HUDEP-2 (cell line): ENCODE results near the gene ACVRL1.

ENCODE experiments used
- DNase-seq, 76 experiments: peaks; one replicate each; lab custom pipeline; 2025; ENCODE audit not compliant: unreplicated experiment in 76 of 76; lab: John Stamatoyannopoulos, UW

Gene ACVRL1

DNA sequence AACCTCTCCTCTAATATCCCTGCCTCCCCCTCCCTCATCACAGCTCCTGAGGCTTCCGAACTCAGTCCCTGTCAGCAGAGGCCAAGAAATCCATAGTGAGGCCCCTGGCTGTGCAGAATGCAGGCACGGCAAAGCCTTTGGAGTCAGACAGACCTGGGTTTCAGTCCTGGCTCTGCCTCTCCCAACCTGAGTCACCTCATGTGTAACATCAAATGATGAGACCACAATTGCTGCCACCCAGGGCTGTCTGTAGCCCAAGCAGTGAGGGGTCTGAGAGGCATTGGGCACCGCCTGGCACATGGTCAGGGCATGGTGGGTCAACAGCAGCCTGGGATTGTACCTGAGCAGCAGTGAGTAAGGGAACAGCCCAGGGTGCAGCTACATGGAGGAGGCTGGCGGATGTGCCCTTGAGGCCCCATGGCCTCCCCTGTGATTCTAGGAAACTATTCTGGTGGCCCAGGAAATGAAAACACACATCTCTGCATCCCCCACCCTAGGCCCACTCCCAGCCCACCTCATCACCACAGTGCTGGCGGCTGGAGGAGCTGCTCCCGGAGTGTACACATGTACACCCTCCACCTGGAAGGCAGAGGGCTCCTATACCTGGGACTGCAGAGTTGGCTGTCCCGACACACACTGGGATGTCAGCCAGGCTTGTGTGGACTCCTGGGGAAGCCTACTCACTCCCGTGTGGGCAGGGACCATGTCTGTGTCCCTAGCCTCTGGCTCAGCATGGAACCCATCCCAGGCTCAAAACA, 11.7 kb upstream of the ACVRL1 start:
- no peak for DNase-seq

DNA sequence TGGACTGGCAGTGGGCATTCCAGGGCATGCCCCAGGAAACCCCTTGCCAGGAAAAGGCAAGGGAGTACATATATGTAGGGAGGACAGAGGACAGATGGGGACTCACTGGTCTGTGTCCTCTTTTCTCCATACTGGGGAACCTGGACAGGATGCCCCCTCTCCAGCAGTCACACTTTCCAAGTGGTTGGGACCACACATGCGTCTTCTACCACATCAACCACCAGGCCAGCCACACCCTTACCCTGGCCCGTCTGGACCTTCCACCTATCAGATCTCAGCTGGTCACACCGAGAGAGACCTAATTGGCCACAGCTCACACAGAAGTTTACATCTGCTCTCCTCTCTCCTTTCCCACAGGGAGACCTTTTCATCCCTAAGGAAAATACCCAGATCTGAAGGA, 11.1 kb upstream of the ACVRL1 start:
- DNase-seq: peak in 6 of 76 experiments; percentile 3 to 30 (median 13)

DNA sequence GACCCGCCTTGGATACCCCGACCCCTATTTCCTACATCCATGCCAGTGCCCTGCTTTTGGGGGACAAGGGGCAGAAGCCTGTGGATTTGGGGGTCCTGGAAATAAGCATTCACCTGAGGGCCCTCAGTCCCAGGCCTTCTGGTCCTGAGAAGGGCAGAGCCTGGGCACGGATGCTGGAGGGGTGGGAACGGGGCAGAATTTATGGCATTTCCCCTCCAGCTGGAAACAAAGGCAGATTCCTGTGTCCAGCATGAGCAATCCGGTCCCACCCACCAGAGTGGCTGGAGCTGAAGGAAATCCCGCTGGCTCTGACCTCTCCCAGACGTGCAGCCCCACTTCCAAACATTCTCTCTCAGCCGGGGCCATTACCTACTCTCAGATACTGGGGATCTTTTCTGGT, 10.1 kb upstream of the ACVRL1 start:
- no peak for DNase-seq

DNA sequence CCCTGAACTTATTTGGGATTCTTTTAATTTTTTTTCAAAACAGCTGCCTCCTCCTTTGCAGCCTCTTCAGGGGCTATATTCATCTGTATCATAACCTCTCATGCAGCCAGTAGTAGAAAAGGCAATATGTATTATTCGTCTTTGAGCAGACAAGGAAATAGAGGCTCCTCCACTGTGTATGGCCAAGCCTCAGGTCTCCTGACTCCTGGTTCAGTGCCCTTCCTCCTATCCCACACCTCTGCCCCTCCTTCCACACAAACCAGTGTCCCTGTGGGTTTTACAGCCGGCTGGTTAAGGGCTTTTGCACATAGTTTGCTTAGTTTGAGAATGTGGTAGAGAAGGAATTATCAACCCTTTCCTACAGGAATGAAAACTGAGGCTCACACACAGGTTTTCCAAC, 8.8 kb upstream of the ACVRL1 start:
- no peak for DNase-seq

DNA sequence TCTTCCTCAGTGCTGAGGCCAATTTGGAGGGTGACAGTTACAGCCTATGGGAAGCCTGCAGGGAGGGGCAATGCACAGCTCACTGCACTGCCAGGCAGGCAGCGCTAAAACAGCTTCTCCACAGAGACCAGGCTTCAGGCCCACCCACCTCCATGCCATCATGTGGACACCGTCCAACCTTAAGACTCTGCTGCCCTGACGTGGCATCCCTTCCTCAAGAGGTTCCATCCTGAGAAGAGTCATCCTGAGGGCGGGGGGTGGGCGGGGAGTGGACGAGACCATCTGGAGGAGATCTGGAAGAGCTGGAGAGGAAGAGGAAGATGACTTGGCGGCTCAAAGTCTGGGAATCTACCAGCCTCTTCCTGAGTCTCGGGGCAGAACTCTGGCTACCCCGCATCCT, 8.4 kb upstream of the ACVRL1 start:
- no peak for DNase-seq

DNA sequence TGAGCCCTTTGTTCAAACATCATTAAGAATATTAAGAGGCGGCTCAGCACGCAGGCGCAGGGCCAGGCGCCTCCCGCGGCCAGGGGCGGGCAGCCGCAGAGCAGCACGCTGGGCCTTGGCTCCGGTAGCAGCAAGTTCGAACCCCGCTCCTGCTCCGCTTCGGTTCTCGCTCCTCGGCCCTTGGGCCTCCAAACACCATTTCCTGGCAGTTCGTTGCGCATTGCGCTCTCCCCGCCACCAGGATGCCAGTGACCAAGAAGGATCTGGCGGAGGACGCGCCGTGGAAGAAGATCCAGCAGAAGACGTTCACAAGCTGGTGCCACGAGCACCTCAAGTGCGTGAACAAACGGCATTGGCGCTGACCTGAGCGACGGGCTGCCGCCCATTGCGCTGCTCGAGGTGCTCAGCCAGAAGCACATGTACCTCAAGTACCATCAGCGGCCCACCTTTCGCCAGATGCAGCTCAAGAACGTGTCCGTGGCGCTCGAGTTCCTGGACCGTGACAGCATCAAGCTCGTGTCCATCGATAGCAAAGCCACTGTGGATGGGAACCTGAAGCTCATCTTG, 6.9 kb upstream of the ACVRL1 start:
- no peak for DNase-seq

DNA sequence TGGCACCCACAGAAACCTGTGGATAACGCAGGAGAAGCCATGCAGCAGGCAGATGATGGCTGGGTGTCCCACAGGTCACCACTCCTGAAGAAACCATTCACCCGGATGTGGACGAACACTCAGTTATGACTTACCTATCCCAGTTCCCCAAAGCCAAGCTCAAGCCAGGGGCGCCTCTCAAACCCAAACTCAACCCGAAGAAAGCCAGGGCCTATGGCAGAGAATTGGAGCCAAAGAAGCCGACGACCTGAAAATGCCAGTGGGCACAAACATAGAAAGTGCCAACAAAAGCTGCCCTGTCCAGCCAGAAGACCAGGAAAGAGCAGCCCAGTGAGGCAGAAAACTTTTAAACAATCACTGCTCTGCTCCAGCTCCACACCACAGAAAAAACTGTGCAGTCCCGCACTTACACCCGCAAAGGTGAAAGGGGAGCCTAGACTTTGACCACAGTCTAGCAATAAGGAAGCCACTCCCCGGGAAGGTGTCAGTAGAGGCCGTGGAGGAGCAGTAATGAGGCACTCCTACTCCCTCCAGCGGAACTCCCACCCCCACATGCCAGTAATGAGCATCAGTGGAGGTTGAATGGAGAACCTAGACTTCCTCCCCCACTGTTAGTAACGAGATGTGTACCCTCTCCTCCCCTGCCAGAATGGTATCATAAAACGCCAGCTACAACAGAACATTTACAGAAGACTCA, 6.0 kb upstream of the ACVRL1 start:
- no peak for DNase-seq

DNA sequence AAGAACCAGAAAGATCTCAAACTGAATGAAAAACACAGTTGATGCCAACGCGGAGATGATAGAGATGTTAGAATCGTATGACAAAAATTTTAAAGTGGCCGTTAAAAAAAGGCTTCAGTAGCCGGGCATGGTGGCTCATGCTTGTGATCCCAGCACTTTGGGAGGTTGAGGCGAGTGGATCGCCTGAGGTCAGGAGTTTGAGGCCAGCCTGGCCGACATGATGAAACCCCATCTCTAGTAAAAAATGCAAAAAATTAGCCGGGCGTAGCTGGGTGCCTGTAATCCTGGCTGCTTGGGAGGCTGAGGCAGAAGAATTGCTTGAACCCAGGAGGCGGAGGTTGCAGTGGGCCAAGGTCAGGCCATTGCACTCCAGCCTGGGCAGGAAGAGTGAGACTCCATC, 5.4 kb upstream of the ACVRL1 start:
- DNase-seq: no peak

DNA sequence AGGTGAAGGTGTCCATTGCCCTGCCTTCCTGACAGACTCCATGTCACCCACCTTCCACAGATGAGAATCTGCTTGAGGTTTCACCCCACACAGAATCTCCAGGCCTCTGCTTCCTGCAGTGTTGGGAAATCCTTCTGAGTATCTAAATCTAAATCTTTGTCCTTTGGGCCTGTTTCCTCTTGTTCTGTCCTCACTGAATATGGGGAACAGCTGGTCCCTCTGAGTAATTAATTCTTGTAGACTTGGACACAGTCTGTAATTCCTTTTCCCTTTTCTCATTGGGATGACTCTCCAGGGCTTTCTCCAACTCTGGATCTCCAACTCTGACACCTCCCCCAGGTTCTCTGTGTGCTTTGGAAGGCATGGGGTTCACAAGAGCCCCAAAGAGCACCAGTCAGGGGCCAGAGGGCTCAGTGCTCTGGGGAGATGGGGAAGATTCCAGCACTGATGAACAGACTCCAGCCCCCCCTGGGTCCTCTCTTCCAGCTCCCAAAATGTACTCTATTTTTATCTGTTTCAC, 2.3 kb upstream of the ACVRL1 start:
- DNase-seq: no peak

DNA sequence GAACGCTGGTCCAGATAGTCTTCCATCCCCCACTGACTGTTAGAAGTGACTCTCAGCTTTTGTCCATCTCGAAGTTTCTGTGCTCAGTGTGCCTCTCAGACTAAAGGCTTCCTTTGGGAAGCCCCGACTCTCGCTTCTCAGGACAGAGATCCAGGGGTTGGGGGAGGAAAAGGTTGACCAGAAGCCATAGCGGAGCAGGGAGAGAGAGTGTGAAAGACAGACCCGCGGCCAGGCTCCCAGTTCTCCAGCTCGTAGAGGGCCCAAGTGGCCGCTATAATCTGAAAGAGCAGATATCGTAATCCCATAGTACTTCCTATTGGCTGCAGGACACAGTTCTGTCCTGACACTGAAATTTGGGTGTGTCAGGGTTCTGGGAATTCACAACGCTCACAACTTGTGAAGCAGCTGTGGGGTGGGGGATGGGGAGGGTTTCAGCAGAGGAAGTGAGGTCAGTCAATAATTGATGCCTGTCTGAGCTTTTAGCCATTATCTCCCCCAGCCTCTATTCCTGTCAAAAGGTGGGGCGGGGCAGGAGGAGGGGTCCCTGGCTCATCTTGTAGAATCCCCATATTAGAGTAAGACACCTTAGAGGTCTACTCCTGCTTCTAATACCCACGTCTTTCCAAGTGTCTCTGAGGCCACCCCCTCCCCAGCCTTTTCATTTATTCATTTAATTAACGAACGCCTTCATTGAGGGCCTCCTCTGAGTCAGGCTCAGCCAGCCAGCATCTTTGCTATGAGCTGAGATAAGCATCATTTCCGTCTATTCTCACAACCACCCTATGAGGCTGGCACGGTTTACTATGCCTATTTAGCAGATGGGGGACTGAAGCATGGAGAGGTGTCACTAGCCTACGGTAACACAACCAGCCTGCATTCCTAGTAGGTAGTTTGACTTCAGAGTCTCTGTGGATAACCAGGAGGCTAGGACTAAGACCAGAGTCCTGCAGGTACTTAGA, 1.6 kb upstream of the ACVRL1 start:
- peak in 70 of 76 experiments; percentile 17 to 83 (median 56) for DNase-seq

DNA sequence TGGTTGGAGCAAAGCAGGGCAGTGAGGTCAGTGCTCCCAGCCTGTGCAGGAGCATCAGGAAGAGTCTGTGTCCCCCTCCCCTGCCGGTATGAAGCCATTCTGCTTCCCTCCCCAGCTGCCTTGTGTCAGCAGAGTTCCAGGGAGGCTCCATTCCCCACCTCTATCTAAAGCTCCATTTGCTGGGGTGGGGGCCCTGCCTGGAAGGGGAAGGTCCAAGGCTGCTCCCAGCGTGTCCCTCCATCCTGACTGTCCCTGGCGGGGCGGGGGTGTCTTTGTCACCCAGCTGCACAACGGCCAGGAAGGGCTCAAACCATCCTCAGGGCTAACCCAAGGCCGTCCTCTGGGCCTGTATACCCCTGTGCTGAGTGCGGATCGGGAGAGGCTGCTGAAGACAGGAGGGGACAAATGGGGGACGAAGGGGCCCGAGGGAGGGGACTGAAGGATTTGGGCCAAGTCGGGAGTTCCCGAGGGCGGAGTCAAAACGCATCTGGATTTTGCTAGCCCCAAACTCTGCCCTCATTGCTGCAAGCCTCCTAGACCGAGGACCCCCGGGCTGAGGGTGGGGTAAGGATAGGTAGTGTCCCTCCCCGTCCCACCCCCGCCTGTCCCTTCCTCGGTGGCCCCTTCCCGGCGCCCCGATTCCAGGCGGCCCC, 748 bp upstream of the ACVRL1 start:
- no peak for DNase-seq

DNA sequence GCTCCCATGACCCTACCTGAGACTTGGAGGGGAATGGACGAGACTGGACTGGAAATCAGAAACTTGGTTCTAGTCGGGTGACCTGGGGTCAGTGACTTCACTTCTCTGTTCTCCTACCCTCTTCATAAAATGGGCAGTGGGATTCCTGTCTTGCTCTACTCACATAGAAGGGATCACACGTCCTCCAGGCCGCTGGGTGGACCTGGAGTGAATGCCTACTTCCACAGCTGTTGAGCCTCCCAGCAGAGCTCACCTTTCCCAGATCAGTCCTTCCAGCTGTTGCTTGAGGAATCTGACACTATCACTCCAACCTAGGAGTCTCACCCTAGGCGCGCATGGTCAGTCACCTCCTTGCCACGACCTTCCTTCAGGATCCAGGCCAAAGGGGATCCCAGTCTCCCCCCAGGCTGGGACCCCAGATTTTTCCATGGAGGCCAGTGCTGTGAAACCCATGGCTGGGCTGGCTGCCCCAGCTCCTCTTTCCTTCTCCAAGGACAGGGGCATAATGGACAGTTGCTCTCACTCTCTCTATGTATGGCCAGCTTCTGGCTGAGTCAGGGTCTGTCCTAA, 637 bp downstream of the ACVRL1 start:
- no peak for DNase-seq

DNA sequence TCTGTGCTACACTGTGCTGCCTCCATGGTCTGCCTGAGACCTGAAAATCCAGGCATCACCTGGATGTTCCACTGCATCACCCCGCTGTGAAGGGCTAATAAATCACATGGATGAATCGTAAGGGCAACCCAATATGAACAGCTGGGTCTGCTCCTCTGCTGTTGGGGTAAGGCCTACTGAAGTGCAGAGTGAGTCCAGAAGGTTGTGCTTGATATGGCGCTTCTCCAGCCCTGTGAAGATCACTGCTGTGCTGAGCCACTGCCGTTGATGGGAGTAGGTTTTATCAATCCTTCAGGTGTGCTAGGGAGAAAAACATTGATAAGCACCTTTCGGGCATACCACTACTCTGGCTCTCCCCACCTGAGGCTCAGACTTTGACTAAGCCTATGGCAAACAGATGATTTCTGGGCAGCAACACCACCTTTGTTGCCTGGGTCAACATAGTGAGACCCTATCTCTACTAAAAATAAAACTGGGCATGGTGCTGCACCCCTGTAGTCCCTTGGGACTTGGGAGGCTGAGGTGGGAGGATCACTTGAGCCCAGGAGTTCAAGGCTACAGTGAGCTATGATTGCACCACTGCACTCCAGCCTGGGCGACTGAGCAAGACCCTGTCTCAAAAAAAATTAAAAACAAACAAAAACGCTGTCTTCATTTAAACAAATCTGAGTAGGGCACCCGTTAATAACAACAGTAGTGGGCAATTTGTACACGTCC, 1.7 kb downstream of the ACVRL1 start:
- DNase-seq: peak in 45 of 76 experiments; percentile 5 to 72 (median 28)

DNA sequence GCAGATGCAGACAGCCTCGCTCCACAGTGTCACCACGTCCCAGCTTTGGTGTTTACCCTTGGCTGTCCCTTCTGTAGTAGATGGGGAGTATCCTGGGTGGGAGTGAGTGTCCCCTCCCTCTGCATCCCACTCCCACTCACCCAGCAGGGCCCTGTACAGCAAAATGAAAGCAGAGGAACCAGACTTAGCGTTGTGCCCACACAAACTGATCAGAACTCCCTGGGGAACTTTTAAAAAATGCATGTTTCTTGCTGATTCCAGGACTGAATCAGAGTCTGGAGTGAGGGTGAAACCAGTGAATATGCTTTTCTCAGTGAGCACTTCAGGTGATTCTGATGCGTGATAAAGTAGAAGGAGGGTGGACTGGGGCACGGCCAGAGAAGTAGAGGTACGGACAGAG, 2.9 kb downstream of the ACVRL1 start:
- DNase-seq: no peak

DNA sequence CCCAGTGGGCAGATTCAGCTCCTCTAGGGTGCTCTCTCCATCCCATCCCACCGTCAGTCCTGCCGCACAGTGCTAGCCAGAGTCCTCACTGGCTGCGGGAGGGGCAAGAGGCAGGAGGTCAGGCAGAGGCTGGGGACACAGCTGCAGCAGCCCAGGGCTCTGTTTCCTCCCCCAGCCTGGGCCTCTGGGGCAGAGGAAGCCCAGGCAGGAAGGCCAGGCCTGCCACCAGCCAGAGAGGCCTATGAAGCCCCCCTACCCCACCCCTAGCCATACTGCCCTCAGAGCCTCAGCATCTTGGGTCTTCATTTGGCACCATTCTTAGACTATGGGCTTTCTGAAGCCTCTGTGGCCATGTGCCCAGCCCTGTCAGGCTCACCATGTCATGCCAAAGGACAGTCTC, 3.4 kb downstream of the ACVRL1 start:
- no peak for DNase-seq

DNA sequence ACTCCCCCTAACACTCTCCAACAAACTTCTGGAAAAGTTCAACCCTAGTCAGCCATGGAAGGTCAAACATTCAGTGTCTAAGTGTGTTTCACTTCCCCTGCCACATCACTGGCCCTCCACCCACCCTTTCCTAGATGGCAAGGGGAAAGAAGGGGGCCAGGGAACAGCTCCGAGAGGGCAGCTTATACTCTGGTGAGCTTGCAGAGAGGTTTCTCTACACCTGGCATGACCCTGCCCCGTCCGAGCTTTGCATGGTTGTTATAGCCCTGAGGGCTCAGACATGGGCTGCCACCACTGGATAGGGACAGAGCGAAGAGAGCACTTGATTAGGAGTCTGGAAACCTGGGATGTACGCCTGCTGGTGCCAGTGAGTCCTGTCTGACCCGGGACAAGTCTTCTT, 4.0 kb downstream of the ACVRL1 start:
- no peak for DNase-seq

DNA sequence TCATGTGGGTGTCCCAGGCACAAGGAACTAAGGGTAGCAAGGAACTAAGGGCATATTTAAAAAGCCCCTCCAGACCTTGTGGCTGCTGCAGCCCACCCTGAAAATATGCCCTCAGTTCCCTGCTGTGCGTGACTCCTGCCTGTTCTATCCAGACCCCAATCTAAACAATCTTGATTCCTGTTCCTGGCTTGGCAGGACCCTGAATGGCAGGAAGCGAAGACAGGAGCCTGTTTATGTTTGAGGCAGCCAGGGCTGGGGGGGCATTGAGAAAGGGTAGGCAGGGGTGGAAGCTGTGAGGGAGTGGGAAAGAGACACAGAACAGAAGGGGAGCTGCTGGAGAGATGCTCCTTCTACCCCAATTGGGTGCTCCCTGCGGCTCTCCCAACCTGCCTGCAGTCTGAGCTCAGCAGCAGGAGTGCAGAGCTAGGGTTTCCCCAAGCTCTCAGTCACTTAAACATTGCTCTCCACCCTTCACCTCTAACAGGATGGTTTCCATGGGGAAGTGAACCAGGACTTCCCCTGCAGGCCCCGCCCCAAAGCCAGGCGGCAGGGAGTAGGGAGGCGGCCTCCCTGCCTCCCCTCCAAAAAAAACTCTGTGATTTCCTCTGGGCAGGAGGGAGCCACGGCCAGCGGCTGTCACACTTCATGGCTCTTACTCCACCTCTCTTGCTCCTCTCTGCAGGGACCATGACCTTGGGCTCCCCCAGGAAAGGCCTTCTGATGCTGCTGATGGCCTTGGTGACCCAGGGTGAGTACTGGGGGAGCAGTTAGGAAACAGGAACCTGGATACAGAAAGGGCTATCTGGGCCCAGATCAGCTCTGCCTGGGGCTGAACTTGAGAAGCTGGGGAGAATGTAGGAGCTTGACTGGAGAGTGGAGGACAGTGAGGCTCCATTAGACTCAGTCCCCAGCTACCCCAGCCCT, 4.7 kb downstream of the ACVRL1 start:
- no peak for DNase-seq
